Measurements from ENCODE around the gene TRIM45. TPM values are rescaled to one million over a fixed set of nuclear protein-coding genes. Genes with fewer than 3 reads are reported as not detected.

The TRIM45 gene
- total RNA-seq, 2 experiments from 2014 or later: not detected

DNA sequence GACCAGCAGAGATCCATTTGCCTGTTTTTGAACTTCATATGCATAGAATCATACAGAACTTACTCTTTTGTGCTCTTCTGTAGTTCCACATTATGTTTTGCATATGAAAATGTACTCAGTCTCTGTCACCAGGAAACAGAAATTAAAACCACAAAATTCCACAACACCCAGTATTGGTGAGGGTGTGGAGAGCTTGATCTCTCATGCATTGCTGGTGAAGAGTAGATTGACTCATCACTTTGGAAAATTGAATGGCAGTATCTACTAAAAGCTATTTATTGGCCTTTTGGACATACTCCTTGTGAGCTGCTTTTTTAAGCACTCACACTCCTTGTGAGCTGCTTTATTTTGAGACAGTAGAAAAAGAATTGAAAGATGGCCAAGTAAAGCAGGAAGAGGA lies 45.9 kb upstream of the TRIM45 start:
- TF ChIP-seq, protein P1, sequence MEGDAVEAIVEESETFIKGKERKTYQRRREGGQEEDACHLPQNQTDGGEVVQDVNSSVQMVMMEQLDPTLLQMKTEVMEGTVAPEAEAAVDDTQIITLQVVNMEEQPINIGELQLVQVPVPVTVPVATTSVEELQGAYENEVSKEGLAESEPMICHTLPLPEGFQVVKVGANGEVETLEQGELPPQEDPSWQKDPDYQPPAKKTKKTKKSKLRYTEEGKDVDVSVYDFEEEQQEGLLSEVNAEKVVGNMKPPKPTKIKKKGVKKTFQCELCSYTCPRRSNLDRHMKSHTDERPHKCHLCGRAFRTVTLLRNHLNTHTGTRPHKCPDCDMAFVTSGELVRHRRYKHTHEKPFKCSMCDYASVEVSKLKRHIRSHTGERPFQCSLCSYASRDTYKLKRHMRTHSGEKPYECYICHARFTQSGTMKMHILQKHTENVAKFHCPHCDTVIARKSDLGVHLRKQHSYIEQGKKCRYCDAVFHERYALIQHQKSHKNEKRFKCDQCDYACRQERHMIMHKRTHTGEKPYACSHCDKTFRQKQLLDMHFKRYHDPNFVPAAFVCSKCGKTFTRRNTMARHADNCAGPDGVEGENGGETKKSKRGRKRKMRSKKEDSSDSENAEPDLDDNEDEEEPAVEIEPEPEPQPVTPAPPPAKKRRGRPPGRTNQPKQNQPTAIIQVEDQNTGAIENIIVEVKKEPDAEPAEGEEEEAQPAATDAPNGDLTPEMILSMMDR (conservative IDR thresholded peaks at IDR 0.05; ENCODE audit: low read length): no peak
- no peak for TF ChIP-seq EZH2phosphoT487 (IDR thresholded peaks at IDR 0.05; ENCODE audit: borderline replicate concordance, low read depth, low read length)

DNA sequence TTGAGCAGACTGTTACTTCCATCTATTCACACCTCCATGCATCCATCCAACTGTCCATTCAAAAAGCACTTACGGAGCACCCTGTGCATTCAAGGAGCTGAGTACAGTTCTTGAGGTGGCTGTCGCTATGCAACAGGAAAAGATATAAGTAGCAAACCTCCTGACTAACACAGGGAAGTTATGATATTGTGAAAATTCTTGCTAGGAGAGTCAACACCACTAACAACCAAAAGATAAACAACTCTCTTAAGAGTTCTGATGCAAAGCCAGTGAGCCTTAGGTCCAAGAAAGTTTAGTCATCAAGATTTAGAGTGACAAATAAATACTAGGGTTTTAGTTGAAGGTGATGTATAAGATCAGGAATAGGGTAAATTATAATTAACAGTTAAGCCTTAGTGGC lies 44.5 kb upstream of the TRIM45 start:
- no peaks in the 10 kb centered on the region for H3K4me1 ChIP-seq (ENCODE audit: insufficient read depth, low read length, poor library complexity, severe bottlenecking)
- TF ChIP-seq, protein P1 (conservative IDR thresholded peaks at IDR 0.05; ENCODE audit: low read length): no peak
- no peak for TF ChIP-seq EZH2phosphoT487 (IDR thresholded peaks at IDR 0.05; ENCODE audit: borderline replicate concordance, low read depth, low read length)
- H3K9me2 ChIP-seq (ENCODE audit: insufficient read depth, low read length): no peaks in the 10 kb centered on the region
- no peaks in the 10 kb centered on the region for H3K36me3 ChIP-seq (ENCODE audit: insufficient read depth, low read length)
- ChIA-PET POLR2A (interaction anchor here (0.7 kb wide), 1 partner anchor 13 kb away, joined by 3 read pairs; no protein-coding TSS in a partner anchor), CTCF (ENCODE audit: unreplicated experiment) (no interaction called here)
- no peaks in the 10 kb centered on the region for H3K9me3 ChIP-seq (ENCODE audit: low read length)
- intact Hi-C loops (cut with micrococcal nuclease; ENCODE audit: unreplicated experiment): no loop called here
- DNase-seq (ENCODE audit: low spot score): no peak
- H3K4me3 ChIP-seq (ENCODE audit: low read depth, low read length, poor library complexity, severe bottlenecking): no peak overlapping the region
- H4K20me1 ChIP-seq (ENCODE audit: insufficient read depth, low read length): no peaks in the 10 kb centered on the region
- H3K27ac ChIP-seq (ENCODE audit: low read depth, low read length, poor library complexity, severe bottlenecking): no peak overlapping the region
- H2AFZ ChIP-seq (ENCODE audit: low read length): no peak overlapping the region
- H3K79me2 ChIP-seq (ENCODE audit: insufficient read depth, low read depth, low read length): no peaks in the 10 kb centered on the region
- BruUV-seq (replicated peaks): no TSS peak
- no peak overlapping the region for H3K4me2 ChIP-seq (ENCODE audit: low read length)

More for the DNA sequence above, 45.9 kb upstream of the TRIM45 start:
- no peaks in the 10 kb centered on the region for H3K79me2 ChIP-seq (ENCODE audit: insufficient read depth, low read depth, low read length)
- no peak overlapping the region for H2AFZ ChIP-seq (ENCODE audit: low read length)
- H3K36me3 ChIP-seq (ENCODE audit: insufficient read depth, low read length): no peaks in the 10 kb centered on the region
- CTCF ChIA-PET (ENCODE audit: unreplicated experiment): no interaction called here
- no peaks in the 10 kb centered on the region for H3K9me3 ChIP-seq (ENCODE audit: low read length)
- no peaks in the 10 kb centered on the region for H4K20me1 ChIP-seq (ENCODE audit: insufficient read depth, low read length)
- no peak overlapping the region for H3K4me2 ChIP-seq (ENCODE audit: low read length)
- no peaks in the 10 kb centered on the region for H3K9me2 ChIP-seq (ENCODE audit: insufficient read depth, low read length)
- no peak overlapping the region for H3K27ac ChIP-seq (ENCODE audit: low read depth, low read length, poor library complexity, severe bottlenecking)
- DNase-seq (ENCODE audit: low spot score): no peak
- no peak overlapping the region for H3K4me3 ChIP-seq (ENCODE audit: low read depth, low read length, poor library complexity, severe bottlenecking)
- no peaks in the 10 kb centered on the region for H3K4me1 ChIP-seq (ENCODE audit: insufficient read depth, low read length, poor library complexity, severe bottlenecking)
- intact Hi-C loops (cut with micrococcal nuclease; ENCODE audit: unreplicated experiment): no loop called here
- no TSS peak for BruUV-seq (replicated peaks)
- POLR2A ChIA-PET: interaction anchor here (0.6 kb wide), 1 partner anchor 1483 kb away, joined by 3 read pairs; no protein-coding TSS in a partner anchor

DNA sequence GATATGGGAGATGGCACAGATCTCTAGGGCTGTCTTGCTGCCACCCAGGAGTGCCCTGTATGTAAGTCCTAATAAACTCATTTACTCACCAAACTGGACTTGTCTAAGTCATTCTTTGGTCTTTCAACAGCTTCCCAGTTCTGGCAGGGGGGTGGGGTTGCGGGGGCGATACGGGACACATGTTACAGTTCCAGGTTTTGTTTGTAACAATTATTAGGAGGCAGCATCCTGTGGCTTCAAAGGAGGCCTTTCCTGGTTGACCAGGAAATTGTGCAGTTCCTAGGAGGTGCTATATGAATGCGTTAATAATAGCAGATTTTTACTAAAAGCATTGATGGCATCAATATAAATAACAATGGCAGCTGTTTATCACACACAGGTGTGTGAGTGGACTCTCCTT lies 42.7 kb upstream of the TRIM45 start:
- H3K27ac ChIP-seq (ENCODE audit: low read depth, low read length, poor library complexity, severe bottlenecking): no peak overlapping the region
- H3K4me3 ChIP-seq (ENCODE audit: low read depth, low read length, poor library complexity, severe bottlenecking): no peak overlapping the region
- DNase-seq (ENCODE audit: low spot score): no peak
- no peaks in the 10 kb centered on the region for H3K36me3 ChIP-seq (ENCODE audit: insufficient read depth, low read length)
- H3K4me1 ChIP-seq (ENCODE audit: insufficient read depth, low read length, poor library complexity, severe bottlenecking): no peaks in the 10 kb centered on the region
- no peaks in the 10 kb centered on the region for H3K9me3 ChIP-seq (ENCODE audit: low read length)
- TF ChIP-seq EZH2phosphoT487 (IDR thresholded peaks at IDR 0.05; ENCODE audit: borderline replicate concordance, low read depth, low read length): no peak
- TF ChIP-seq, protein P1 (conservative IDR thresholded peaks at IDR 0.05; ENCODE audit: low read length): no peak
- no TSS peak for BruUV-seq (replicated peaks)
- no peaks in the 10 kb centered on the region for H3K79me2 ChIP-seq (ENCODE audit: insufficient read depth, low read depth, low read length)
- H3K9me2 ChIP-seq (ENCODE audit: insufficient read depth, low read length): no peaks in the 10 kb centered on the region
- no peaks in the 10 kb centered on the region for H4K20me1 ChIP-seq (ENCODE audit: insufficient read depth, low read length)
- intact Hi-C loops (cut with micrococcal nuclease; ENCODE audit: unreplicated experiment): no loop called here
- no peak overlapping the region for H3K4me2 ChIP-seq (ENCODE audit: low read length)
- ChIA-PET POLR2A (no interaction called here), CTCF (ENCODE audit: unreplicated experiment) (no interaction called here)
- H2AFZ ChIP-seq (ENCODE audit: low read length): no peak overlapping the region

Data from OCI-LY7 (cell line).